ENCODE data around the gene PTTG1IP2.

- TF ChIP-seq EZH2 (IDR thresholded peaks at IDR 0.05; ENCODE audit: borderline replicate concordance, low read depth, low read length, poor library complexity, severe bottlenecking) = no peak
- TF ChIP-seq, protein P1, sequence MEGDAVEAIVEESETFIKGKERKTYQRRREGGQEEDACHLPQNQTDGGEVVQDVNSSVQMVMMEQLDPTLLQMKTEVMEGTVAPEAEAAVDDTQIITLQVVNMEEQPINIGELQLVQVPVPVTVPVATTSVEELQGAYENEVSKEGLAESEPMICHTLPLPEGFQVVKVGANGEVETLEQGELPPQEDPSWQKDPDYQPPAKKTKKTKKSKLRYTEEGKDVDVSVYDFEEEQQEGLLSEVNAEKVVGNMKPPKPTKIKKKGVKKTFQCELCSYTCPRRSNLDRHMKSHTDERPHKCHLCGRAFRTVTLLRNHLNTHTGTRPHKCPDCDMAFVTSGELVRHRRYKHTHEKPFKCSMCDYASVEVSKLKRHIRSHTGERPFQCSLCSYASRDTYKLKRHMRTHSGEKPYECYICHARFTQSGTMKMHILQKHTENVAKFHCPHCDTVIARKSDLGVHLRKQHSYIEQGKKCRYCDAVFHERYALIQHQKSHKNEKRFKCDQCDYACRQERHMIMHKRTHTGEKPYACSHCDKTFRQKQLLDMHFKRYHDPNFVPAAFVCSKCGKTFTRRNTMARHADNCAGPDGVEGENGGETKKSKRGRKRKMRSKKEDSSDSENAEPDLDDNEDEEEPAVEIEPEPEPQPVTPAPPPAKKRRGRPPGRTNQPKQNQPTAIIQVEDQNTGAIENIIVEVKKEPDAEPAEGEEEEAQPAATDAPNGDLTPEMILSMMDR (conservative IDR thresholded peaks at IDR 0.05; ENCODE audit: low read depth, low read length) = no peak
Measured at GRCh38 chr7:90530263-90530662, 60.8 kb downstream of the PTTG1IP2 start.

Data from A673 (cell line).